Measurements from ENCODE around the gene OR14I1.
A peak's percentile ranks its signal among the peaks of the same experiment; 100 is the strongest.

Gene OR14I1
- total RNA-seq: 0 reads per million in 17 experiments

DNA sequence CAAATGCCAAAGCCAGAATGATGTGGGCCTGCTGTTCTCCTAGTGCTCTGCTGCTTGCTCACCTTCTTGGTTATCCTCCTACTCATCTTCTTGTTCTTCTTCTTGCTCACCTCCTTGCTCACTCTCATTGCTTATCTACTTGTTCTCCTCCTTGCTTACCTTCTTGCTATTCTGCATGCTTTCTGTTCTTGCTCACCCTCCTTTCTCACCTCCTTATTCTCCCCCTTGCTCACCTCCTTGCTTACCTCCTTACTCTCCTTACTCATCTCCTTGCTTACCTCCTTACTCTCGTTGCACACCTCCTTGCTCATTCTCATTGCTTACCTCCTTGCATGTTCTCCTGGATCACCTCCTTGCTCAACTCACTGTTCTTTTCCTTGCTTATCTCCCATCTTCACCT, at the start of gene OR14I1:
OR14I1 (minus strand) TSS at position 53 of the 400 bp plus-strand sequence.
- DNase-seq: no peak

DNA sequence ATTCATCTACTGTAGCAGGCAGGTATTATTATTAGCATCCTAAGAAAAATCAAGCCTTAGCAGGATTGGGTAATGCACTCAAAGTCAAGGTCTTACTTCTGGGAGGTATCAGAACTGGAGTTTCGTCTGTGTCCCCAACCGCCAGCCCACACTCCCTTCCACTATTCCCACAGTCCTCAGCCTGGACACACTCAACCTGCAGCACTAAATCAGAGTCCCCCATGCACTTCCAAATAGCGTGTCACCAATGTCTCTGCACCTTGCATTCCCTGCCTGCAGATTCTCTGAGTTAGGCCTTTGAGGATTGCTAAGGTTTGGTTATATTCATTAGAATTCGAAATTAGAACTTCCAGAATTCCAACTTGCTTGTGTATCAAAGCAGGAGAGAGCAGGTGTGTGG, 49.1 kb upstream of the OR14I1 start:
- DNase-seq: no peak

DNA sequence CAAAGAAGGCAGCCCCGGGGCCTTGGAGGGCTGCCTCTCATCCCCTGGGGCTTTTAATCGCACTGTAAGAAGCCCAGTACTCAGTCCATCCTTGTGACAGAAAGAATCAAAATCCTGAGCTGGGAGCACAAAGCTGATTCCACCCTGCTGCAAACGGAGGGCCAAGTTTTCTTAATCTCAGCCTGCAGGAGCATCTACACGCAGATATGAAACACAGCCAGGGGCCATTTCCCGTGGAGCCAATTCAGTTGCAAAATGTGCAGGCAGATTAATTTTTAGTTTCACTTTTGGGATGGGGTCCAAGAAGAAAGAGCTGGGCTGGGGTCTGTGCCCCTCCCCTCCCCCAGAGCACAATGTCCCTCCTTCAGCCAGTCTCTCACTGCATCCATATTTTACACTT, 48.6 kb upstream of the OR14I1 start:
- no peak for DNase-seq

DNA sequence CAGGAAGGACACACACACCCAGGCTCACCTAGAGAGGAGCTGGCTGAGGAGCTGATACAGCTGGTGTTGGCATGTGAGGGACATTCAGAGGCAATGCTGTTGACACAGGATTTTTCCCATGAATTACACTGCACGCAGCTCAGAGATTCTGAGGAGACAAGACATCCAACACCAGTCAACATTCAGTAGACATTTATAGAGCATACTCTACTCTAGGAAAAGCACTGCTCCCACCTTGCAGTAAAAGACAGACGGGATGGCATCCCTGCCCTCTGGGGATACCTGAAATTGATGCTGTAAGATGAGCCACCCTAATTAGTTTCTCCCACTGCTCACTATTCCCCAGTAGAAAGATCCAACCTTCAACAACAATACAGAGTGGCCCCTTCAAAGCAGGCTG, 47.9 kb upstream of the OR14I1 start:
- no peak for DNase-seq

DNA sequence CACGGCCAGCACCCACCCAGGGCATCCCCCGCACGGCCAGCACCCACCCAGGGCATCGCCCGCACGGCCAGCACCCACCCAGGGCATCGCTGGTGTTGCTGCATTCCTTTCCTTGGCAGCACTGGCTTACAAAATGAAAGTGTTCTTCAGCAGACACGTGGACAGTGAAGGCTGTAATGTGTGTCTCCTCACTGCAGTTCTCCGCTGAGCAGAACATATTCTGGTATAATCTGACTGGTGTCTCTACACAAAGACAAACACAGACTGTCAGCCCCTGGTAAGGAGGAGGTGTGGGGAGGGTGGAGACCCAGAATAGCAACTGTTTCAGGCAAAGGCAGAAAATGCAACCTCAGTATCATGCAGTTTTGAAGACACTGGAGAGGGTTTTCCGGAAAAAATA, 45.6 kb upstream of the OR14I1 start:
- DNase-seq: no peak

DNA sequence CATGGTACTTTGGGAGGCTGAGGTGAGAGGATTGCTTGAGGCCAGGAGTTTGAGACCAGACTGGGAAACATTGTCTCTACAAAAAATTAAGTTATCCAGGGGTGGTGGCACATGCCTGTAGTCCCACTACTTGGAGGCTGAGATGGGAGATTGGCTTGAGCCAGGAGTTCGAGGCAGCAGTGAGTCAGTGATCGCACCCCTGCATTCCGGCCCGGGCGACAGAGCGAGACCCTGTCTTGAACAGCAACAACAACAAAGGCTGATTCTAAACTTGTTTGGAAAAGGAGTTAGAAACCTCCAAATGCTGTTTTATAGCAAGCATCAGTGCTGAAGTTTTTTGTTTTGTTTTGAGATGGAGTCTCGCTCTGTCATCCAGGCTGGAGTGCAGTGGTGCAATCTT, 38.3 kb upstream of the OR14I1 start:
- DNase-seq: no peak

DNA sequence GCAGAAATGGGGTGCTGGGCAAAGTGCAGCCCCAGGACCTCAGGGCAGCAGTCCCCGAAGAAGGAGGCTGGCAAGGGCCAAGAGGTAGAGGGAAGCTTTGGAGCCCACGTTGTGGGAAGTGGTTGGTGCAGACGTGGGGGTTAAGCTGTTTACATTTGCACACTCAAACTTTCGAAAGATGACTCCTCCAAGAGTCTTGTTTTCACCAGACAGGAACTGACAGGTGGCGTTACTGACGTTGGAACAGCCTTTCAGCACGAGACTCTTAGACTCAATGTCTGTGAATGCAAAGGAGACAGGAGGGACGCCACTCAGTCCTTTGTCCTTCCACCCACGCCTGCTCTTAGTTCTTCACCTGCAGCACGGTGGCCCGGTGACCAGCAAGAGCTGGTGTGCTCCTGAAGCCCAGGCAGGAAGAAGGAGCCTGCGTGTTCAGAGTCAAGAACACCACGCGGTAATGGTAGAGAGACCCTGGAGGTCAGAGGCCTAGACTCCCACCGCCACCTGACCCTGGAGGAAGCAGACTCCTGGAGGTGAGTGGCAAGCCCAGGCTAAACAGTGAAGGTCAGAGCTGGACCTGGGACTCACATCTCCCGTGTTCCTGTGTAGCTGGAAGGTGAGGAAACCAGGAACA, 37.1 kb upstream of the OR14I1 start:
- peak; percentile 25 to 52 (median 34) for DNase-seq

DNA sequence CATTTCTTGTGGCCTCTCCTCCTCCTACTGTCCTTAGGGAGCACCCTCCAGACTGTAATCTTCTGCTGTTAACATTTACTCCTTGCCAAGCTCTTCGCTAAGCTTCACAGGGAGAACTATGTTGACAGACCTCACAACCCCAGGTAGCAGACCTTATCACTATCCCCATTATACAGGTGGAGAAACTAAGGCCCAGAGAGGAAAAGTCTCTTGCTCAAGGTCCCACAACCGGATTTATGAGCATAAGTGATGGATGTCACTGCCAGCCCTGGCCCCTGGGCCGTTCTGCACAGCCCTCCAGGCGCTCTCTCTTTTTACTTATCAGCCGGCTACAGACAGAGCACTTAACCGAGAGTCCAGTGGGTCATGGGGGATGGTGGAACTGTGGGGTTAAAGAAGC, 34.9 kb upstream of the OR14I1 start:
- no peak for DNase-seq

DNA sequence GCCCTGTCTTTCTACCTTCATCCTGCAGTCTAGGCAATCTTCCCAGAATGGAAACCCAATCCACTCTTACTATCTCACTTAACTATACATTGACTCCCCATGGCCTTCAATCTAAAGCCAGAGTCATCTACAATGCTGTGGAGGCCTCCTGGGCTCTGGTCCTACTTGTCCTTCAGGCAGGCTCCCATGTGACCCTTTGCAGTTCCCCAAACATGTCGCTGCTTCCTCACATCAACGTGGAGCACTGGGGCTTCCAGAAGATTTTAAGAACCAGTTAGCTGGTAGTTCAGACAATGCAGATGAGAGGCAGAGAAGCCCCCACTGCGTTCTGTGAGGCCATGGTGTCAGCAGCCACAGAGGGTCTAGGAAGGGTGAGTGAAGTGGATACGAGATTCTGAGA, 34.4 kb upstream of the OR14I1 start:
- DNase-seq: peak; percentile 15 to 62 (median 48)

DNA sequence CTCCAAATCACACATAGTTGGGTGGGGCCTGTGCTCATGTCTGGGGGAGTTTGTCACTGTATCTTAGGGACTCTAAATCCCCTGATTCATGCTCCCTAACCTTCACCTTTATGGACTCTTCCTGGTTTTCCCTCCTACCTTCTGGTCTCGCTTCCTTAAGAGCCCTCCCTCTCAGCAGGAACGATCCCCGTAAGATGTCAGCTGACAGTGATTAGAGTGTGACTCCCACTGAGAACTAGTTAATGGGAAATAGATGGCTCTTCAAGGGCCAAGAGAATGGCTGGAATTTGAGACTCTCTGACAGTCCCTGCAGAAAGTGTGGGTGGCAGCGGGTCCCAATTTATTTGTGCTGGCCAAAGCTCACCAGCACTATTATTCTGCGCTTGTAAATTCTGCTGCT, 31.0 kb upstream of the OR14I1 start:
- no peak for DNase-seq

DNA sequence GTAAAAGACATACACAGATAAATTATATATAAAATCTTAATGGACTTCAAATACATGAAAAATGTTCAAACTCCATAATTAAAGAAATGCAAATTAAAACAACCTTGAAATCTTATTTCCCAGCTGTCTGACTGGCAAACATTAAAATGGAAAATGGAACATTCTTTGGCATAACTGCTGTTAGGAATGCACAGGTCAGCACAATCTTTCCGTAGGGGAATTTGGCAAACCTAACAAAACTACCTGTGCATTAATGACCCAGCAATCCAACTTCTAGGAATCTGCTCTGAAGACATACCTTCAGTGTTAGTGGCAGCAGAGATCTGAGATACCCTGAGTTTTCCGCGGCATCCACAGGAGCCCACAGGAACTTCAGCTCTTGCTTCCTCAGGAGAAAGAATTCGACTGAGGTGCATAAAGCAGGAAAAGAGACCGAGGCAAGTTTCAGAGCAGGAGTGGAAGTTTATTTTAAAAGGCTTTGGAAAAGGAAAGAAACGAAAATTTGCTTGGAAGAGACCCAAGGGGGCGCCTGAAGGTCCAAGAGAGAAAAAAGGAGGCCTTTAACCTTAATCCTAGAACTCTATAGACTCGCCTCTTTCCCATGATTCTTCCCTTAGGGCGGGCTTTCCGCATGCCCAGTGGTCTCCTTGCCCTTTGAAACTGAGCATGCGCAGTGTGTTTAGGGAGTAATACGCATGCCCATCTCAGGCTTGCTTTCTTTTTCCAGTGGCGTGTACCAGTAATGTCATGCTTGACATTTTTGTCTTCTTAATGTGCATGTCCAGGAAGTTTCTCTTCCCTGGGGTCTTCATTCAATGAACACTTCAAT, 28.2 kb upstream of the OR14I1 start:
- DNase-seq: no peak

DNA sequence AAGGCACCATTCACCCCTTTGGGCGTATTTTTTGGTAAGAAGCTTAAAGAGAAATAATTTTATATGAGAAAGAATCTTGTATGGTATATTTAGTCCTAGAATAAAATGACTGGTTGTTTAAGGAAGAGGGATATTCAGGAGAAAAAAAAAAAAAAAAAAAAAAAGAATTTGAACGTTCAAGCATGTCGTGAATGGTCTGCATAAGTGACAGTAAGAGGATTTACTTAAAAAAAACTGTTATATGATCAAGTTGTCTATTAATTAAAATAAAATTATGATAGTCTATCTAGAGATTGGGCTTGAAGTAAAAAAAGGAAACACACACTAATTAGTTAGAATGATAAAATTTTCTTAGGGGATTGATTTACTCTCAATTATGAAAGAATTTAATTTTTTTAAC, 11.7 kb upstream of the OR14I1 start:
- no peak for DNase-seq

DNA sequence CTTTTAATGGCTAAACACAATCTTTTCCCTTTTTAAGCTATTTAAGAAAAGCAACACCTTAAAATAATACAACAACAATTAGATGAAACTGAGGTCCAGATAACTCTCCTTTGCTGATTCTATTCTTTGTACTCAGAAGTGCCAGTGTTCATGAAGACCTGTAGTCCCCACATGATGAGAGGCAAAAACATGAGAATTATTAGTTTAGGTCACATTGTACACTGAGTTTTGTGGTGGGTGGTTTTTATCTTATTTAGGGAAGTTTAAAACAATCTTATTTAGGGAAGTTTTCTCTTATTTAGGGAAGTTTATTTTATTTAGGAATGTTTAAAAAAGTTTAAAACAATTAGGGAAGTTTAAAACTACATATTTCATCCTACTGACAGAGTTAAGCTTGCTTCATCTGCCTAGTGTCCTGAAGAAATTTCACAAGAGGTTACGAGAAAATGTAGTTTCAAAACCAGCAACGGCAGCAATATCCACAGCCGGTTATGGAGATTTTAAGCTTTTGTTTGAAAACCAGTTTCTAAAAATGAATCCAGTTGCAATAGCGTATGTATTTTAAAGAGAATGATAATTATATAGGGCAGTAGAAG, 7.8 kb upstream of the OR14I1 start:
- peak; percentile 58 to 92 (median 78) for DNase-seq

DNA sequence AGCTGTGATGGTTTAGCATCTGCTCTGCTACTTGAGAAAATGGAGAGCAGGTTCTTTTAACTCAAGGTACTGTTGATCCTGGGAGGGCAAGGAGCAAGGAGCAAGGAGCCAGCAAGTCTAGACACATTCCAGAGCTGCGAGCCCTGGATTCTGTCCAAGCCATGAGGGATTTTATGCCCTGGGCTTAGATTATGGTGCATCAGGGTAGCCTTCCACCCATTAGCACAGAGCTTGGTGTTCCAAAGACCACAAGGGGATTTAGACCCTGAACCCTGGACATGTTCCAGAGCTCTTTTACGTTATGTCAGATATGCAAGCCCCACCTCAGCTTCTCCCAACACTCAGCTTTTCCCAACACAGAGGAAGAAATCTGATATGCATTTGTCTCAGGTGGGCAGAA, 2.0 kb upstream of the OR14I1 start:
- no peak for DNase-seq

DNA sequence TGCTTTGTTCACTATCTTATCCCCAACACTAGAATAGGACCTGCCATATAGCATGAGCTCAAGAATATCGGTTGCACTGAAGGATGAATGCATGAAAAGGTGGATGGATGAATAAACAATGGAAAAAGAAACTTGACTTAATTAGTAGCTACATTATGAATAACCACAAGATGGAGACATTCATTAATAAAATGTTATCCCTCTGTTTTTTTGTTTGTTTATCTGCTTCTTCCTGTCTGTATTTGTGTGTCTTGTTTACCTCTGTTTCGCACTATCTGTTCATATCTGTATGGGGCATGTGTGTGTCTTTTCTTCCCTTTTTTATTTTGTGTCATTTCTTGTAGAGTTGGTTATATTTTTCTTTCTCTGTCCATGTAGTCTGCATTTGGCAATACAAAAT, 1.1 kb upstream of the OR14I1 start:
- peak in 2 of 4 experiments; percentile 33 to 53 for DNase-seq

DNA sequence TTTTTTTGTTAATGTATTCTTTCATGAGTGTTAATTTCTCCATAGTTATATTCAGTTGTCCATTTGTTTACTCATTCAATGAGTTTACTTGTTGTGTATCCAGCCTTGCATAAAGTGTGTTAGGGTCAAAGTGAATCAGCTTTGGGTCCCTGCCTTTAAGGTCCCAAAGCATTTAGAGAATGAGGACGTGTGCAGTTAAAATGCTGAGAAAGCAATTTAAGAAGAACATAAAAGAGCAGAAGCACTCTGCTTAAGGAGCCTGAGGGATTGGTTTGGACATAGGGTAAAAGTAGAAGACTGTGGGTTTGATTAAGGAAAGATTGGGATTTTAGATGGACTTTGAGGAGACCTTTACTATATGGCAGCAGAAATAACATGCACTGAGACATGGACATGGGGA, 3.5 kb downstream of the OR14I1 start:
- DNase-seq: no peak

DNA sequence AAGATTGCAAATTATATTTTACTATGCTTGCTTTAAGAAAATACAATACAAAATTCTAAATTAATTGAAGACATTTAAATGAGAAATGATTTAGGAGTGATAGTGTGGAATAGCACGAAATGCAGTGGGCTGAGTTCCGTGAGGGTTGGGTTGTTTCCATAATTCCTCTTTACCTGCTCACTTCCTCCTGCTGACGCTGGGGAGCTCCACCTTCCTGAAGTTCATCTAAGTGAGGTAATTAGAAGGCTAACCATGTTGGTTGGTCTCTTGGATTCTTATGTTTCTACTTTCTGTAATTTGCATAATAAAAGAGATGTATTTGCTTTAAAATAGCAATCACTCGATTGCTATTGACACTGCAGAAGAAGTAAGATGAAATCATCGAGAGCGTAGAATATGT, 4.7 kb downstream of the OR14I1 start:
- DNase-seq: no peak

DNA sequence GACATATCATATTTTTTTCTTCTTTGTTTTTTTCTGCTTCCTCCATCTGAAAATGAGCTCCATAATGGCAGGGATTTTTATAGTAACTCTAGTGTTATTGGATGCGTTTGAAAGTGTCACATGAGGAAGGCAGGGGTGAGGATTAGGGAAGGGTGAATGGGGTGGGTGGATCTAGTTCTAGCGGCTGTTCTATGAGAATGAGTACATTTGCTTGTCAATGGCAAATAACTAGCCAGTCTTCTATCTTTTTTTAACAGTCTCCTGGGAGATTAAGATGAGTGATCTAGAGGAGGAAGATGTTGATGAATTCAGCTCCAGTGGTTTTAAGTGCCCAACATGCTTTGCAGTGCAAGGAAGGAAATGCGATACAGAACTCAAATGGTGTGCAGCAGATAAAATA, 5.8 kb downstream of the OR14I1 start:
- peak in 3 of 4 experiments; percentile 46 to 53 (median 52) for DNase-seq

DNA sequence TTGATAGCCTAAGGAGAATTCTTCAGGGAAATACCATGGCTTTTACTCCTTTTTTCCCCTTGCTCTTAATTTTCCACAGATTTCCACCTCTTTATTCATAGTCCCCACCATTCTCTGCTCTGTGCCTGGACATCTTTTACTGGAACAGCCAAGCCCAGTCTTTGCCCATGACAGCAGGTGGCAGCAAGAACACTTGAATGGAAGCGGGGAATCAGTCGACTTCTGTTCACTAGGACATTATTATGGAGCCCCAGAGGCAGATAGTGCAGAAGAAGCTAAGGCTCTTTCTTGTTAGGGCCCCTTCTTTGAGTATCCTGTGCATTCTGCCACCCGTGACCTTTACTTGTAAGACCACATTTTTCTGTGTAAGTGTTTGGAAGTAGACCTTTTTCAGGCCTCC, 6.3 kb downstream of the OR14I1 start:
- peak; percentile 29 to 64 (median 54) for DNase-seq

DNA sequence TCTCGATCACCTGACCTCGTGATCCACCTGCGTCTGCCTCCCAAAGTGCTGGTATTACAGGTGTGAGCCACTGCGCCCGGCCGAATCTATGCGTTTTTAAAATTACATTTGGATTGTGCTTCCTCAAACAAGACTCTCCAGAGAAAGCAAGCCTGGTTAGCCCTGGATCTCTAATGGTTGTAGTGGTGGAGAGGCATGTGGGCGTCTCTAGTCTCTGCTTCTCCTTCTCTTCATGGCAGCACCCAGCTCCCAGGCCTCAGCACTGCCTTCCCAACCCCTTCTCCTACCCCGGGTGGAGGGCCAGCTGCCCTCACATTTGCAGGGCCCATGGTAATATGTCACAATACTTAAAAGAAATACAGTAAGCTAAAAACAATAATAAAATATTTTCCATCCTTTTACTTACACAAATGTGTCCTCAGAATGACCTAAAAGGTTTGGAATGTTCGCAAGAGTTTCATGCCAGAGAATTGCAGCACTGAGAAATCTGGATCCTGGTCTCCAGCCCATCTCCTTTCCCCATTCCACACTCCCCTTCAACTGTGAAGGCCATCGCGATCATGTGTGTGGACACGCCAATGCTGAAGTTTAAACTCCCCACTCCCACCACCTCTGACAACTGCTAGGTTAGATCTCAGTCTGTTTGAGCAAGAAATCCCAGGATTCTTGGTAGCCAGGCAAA, 7.0 kb downstream of the OR14I1 start:
- peak in 2 of 4 experiments; percentile 19 to 24 for DNase-seq

DNA sequence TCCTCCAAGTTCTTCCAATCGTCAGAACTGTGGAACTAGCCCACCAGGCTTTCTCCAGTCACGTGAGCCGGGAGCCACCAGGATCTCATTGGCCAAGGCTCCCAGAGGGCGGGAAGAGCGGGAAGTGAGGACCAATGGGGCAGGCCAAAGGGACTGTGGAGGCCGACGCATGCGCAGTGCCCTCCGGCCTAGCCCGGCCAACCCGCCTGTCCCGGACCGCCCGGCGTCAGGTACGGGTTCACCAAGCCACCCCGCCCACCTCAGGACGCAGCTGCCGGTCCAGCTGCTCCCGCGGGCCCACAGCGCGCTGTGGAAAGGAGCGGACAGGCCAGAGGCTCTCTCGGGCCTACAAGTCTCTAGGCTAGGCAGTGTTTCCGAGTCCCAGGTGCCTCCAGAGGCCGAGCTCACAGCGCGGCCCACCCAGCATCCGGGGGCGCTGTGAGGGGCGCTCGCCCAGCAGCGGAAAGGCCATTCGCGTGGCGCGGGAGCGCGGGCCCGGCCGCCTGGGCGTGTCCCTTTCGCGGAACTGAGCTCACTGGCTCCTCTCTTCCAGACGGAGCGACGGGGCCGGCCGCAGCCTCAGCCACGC, 10.9 kb downstream of the OR14I1 start:
- no peak for DNase-seq

DNA sequence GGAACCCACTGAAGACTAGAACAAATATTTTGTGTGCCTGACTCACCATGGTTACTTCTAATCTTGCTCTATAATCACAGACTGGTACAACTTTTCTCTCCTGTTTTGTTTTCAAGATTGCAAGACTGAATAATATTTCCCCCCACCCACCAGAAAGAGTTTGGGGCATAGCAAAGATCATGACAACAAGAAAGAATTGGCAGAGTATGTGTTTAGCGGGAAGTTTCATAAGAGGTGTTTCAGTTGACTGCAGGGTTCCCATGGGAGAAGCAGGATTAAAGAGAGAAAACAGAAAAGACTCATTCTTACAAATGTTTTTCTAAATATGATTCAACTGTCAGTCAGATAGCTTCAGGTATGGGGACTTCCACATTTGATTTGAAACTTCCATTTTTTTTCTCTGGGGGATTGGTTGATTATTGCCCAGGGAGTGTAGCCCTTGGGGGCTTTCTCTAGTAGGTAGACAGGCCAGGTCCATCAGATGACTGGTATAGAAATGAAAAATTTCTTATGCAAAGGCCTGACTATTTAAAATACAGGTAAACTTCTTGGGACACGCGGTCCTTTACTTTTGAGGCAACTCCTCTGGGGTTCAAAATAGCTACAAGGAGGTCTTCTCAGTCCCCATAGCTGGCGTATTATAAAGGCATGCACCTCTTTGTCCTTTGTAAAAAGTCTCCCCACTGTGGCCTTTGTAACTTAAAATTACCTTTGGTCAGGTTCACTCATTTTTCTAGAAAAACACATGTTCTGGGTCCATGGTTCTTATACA, 13.9 kb downstream of the OR14I1 start:
- no peak for DNase-seq

All from suppressor macrophage (primary cell).